Fibroblast of mammary gland (primary cell): ENCODE results near the gene SLC15A5.

Experiments
- DNase-seq: peaks from one replicate; pipeline ENCODE4 v3.0.0-alpha.2; 2010; ENCODE audit warnings: low read depth
- H3K4me3 ChIP-seq: 2 replicates; pipeline ENCODE4 v1.5.1; 2011; ENCODE audit warnings: low read depth, mild to moderate bottlenecking, low read length, moderate library complexity; ENCODE audit not compliant: control insufficient read depth
- TF ChIP-seq, protein P1 (sequence below): conservative IDR thresholded peaks from 2 replicates; pipeline ENCODE4 v1.5.1; 2011; ENCODE audit warnings: low read depth, low read length, inconsistent platforms; ENCODE audit not compliant: control insufficient read depth, insufficient read depth

Gene SLC15A5

DNA sequence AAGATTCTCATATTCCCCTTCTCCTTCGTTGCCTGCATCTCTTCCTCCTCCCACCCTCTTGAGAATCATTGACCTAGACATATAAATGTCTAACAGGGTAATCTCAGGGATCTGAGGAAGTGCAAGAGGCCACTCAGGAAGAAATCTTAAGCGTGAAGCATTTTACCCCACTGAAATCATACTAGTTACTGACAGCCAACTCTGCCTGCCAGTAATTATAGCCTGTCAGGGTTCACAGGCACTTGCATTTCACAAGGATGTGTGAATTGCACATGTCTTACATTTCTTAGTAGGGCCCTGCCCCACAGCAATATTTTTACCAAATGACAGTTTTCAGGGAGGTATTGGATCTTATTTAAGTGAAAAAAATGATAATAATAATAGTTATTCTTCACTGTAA lies 127.2 kb downstream of the SLC15A5 start:
- no peak for DNase-seq
- TF ChIP-seq, protein P1, sequence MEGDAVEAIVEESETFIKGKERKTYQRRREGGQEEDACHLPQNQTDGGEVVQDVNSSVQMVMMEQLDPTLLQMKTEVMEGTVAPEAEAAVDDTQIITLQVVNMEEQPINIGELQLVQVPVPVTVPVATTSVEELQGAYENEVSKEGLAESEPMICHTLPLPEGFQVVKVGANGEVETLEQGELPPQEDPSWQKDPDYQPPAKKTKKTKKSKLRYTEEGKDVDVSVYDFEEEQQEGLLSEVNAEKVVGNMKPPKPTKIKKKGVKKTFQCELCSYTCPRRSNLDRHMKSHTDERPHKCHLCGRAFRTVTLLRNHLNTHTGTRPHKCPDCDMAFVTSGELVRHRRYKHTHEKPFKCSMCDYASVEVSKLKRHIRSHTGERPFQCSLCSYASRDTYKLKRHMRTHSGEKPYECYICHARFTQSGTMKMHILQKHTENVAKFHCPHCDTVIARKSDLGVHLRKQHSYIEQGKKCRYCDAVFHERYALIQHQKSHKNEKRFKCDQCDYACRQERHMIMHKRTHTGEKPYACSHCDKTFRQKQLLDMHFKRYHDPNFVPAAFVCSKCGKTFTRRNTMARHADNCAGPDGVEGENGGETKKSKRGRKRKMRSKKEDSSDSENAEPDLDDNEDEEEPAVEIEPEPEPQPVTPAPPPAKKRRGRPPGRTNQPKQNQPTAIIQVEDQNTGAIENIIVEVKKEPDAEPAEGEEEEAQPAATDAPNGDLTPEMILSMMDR, result no peak
- H3K4me3 ChIP-seq, result no peak overlapping the region

DNA sequence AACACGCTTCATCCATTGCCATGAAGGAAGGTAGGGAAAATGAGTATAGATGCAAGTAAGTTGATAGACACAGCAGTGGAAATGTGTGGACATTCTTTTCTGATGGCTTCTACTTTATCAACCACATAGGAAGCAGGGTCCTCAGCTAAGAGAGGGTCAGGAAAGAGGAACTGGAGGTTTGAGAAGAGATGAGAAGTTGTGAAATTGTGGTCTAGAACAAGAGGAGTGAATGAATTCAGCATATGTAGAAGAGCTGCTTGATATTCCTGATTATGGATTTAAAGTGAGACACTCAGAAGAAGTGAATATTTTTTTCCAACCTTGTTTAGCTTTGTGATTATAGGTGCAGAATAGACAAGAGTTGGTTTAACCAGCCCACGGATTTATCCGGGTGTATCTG lies 128.5 kb downstream of the SLC15A5 start:
- TF ChIP-seq, protein P1, result no peak
- no peak for DNase-seq
- H3K4me3 ChIP-seq, result no peak overlapping the region
